ENCODE data around the gene KREMEN1.

The KREMEN1 gene

GRCh38 chr22:29136782-29137700 lies 64.2 kb downstream of the KREMEN1 start:
- H3K4ac ChIP-seq (ENCODE audit: low read depth, low read length) = no peak overlapping the region
- no peak overlapping the region for H3K4me2 ChIP-seq (ENCODE audit: low read length)
- no peaks in the 10 kb centered on the region for H3K4me1 ChIP-seq (ENCODE audit: control insufficient read depth, low read depth, low read length)
- no peaks in the 10 kb centered on the region for H3K27me3 ChIP-seq (ENCODE audit: insufficient read depth, low read length, poor library complexity)
- H4K8ac ChIP-seq (ENCODE audit: low read depth, low read length) = no peak overlapping the region
- no peaks in the 10 kb centered on the region for H3K79me1 ChIP-seq (ENCODE audit: low read length)
- WGBS (ENCODE audit: extremely low coverage, insufficient coverage, low lambda C conversion rate) = no CpG with 5 or more reads among the region's 31 CpGs
- H3K4me3 ChIP-seq (ENCODE audit: low read length) = no peak overlapping the region
- no peak overlapping the region for H3K9ac ChIP-seq (ENCODE audit: low read length)
- DNase-seq = no peak
- H2AK5ac ChIP-seq (ENCODE audit: low read length) = no peak overlapping the region
- no peak overlapping the region for H3K23ac ChIP-seq (ENCODE audit: low read length)
- no peak overlapping the region for H2BK5ac ChIP-seq (ENCODE audit: low read length)
- H2BK120ac ChIP-seq (ENCODE audit: low read depth, low read length) = no peak overlapping the region
- no peak overlapping the region for H4K5ac ChIP-seq (ENCODE audit: low read length)
- no peak overlapping the region for H2BK15ac ChIP-seq (replicated peaks; ENCODE audit: low read depth)
- H3K79me2 ChIP-seq (ENCODE audit: control insufficient read depth, insufficient read depth, low read length) = no peaks in the 10 kb centered on the region
- H3K56ac ChIP-seq (ENCODE audit: low read length) = no peak overlapping the region
- no peak overlapping the region for H3K27ac ChIP-seq (ENCODE audit: low read depth, low read length)
- no peaks in the 10 kb centered on the region for H3K36me3 ChIP-seq (ENCODE audit: control insufficient read depth, insufficient read depth, low read length)
- H3K18ac ChIP-seq (ENCODE audit: low read length) = no peak overlapping the region

GRCh38 chr22:29138556-29139305 lies 65.9 kb downstream of the KREMEN1 start:
- H3K18ac ChIP-seq (ENCODE audit: low read length) = no peak overlapping the region
- H2BK5ac ChIP-seq (ENCODE audit: low read length) = no peak overlapping the region
- no peaks in the 10 kb centered on the region for H3K79me1 ChIP-seq (ENCODE audit: low read length)
- H2BK120ac ChIP-seq (ENCODE audit: low read depth, low read length) = no peak overlapping the region
- H3K56ac ChIP-seq (ENCODE audit: low read length) = no peak overlapping the region
- H3K27ac ChIP-seq (ENCODE audit: low read depth, low read length) = no peak overlapping the region
- no peak overlapping the region for H3K9ac ChIP-seq (ENCODE audit: low read length)
- no peak overlapping the region for H3K4ac ChIP-seq (ENCODE audit: low read depth, low read length)
- H3K4me1 ChIP-seq (ENCODE audit: control insufficient read depth, low read depth, low read length) = no peaks in the 10 kb centered on the region
- no peak overlapping the region for H3K23ac ChIP-seq (ENCODE audit: low read length)
- no peak overlapping the region for H3K4me2 ChIP-seq (ENCODE audit: low read length)
- H3K4me3 ChIP-seq (ENCODE audit: low read length) = no peak overlapping the region
- H2BK15ac ChIP-seq (replicated peaks; ENCODE audit: low read depth) = no peak overlapping the region
- no CpG with 5 or more reads among the region's 13 CpGs for WGBS (ENCODE audit: extremely low coverage, insufficient coverage, low lambda C conversion rate)
- H4K8ac ChIP-seq (ENCODE audit: low read depth, low read length) = no peak overlapping the region
- H3K36me3 ChIP-seq (ENCODE audit: control insufficient read depth, insufficient read depth, low read length) = no peaks in the 10 kb centered on the region
- DNase-seq = no peak
- no peaks in the 10 kb centered on the region for H3K27me3 ChIP-seq (ENCODE audit: insufficient read depth, low read length, poor library complexity)
- H4K5ac ChIP-seq (ENCODE audit: low read length) = no peak overlapping the region
- H2AK5ac ChIP-seq (ENCODE audit: low read length) = no peak overlapping the region
- no peaks in the 10 kb centered on the region for H3K79me2 ChIP-seq (ENCODE audit: control insufficient read depth, insufficient read depth, low read length)

GRCh38 chr22:29139965-29140782 lies 67.3 kb downstream of the KREMEN1 start:
- H3K79me2 ChIP-seq (ENCODE audit: control insufficient read depth, insufficient read depth, low read length) = no peaks in the 10 kb centered on the region
- H3K18ac ChIP-seq (ENCODE audit: low read length) = no peak overlapping the region
- H4K8ac ChIP-seq (ENCODE audit: low read depth, low read length) = no peak overlapping the region
- no peaks in the 10 kb centered on the region for H3K4me1 ChIP-seq (ENCODE audit: control insufficient read depth, low read depth, low read length)
- no peak overlapping the region for H4K5ac ChIP-seq (ENCODE audit: low read length)
- no peak overlapping the region for H3K27ac ChIP-seq (ENCODE audit: low read depth, low read length)
- no peaks in the 10 kb centered on the region for H3K36me3 ChIP-seq (ENCODE audit: control insufficient read depth, insufficient read depth, low read length)
- WGBS (ENCODE audit: extremely low coverage, insufficient coverage, low lambda C conversion rate) = no CpG with 5 or more reads among the region's 8 CpGs
- H2BK120ac ChIP-seq (ENCODE audit: low read depth, low read length) = no peak overlapping the region
- H3K79me1 ChIP-seq (ENCODE audit: low read length) = no peaks in the 10 kb centered on the region
- DNase-seq = no peak
- H2BK15ac ChIP-seq (replicated peaks; ENCODE audit: low read depth) = no peak overlapping the region
- H3K4ac ChIP-seq (ENCODE audit: low read depth, low read length) = no peak overlapping the region
- no peak overlapping the region for H3K9ac ChIP-seq (ENCODE audit: low read length)
- no peak overlapping the region for H2BK5ac ChIP-seq (ENCODE audit: low read length)
- H2AK5ac ChIP-seq (ENCODE audit: low read length) = no peak overlapping the region
- H3K4me2 ChIP-seq (ENCODE audit: low read length) = no peak overlapping the region
- no peak overlapping the region for H3K23ac ChIP-seq (ENCODE audit: low read length)
- H3K4me3 ChIP-seq (ENCODE audit: low read length) = no peak overlapping the region
- no peak overlapping the region for H3K56ac ChIP-seq (ENCODE audit: low read length)
- no peaks in the 10 kb centered on the region for H3K27me3 ChIP-seq (ENCODE audit: insufficient read depth, low read length, poor library complexity)

DNA sequence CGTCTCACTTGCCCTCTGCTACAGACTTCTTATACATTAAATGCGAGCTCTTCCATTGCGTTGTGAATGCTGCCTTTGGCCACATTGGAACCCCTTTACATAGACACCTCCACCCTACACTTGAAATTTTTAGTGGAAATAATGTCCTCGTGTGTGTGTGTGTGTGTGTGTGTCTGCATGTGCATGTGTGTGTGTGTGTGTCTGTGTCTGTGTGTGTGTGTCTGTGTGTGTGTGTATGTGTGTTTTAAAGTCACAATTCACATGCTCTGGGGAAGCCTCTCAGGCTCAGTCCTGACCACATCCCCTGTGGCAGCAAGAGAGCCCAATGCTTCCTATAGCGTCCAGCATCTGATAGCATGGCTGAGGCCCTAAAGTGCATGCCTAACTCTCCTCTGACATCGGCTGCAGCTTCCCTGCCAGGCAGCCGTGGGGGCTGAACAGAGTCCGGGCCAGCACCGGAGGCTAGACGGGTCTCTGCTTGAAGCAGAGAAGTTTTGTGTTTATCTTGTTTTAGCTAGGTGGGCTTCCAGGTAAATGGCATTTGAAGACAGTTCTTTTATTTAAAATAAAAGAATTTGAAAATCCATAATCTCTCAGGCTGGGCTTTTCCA lies 68.3 kb downstream of the KREMEN1 start:
- no peak overlapping the region for H3K4me3 ChIP-seq (ENCODE audit: low read length)
- no CpG with 5 or more reads among the region's 10 CpGs for WGBS (ENCODE audit: extremely low coverage, insufficient coverage, low lambda C conversion rate)
- H3K9ac ChIP-seq (ENCODE audit: low read length) = no peak overlapping the region
- H3K79me2 ChIP-seq (ENCODE audit: control insufficient read depth, insufficient read depth, low read length) = no peaks in the 10 kb centered on the region
- H3K27me3 ChIP-seq (ENCODE audit: insufficient read depth, low read length, poor library complexity) = no peaks in the 10 kb centered on the region
- no peak overlapping the region for H3K56ac ChIP-seq (ENCODE audit: low read length)
- no peaks in the 10 kb centered on the region for H3K79me1 ChIP-seq (ENCODE audit: low read length)
- no peak overlapping the region for H3K23ac ChIP-seq (ENCODE audit: low read length)
- no peaks in the 10 kb centered on the region for H3K36me3 ChIP-seq (ENCODE audit: control insufficient read depth, insufficient read depth, low read length)
- H4K8ac ChIP-seq (ENCODE audit: low read depth, low read length) = no peak overlapping the region
- no peak overlapping the region for H2AK5ac ChIP-seq (ENCODE audit: low read length)
- H4K5ac ChIP-seq (ENCODE audit: low read length) = no peak overlapping the region
- no peaks in the 10 kb centered on the region for H3K4me1 ChIP-seq (ENCODE audit: control insufficient read depth, low read depth, low read length)
- H2BK120ac ChIP-seq (ENCODE audit: low read depth, low read length) = no peak overlapping the region
- no peak overlapping the region for H3K4me2 ChIP-seq (ENCODE audit: low read length)
- no peak for DNase-seq
- H3K27ac ChIP-seq (ENCODE audit: low read depth, low read length) = no peak overlapping the region
- no peak overlapping the region for H3K4ac ChIP-seq (ENCODE audit: low read depth, low read length)
- no peak overlapping the region for H3K18ac ChIP-seq (ENCODE audit: low read length)
- H2BK5ac ChIP-seq (ENCODE audit: low read length) = no peak overlapping the region
- H2BK15ac ChIP-seq (replicated peaks; ENCODE audit: low read depth) = no peak overlapping the region

GRCh38 chr22:29142116-29142515 lies 69.3 kb downstream of the KREMEN1 start:
- DNase-seq = no peak
- H2BK15ac ChIP-seq (replicated peaks; ENCODE audit: low read depth) = no peak overlapping the region
- H4K5ac ChIP-seq (ENCODE audit: low read length) = no peak overlapping the region
- H3K23ac ChIP-seq (ENCODE audit: low read length) = no peak overlapping the region
- no peaks in the 10 kb centered on the region for H3K79me2 ChIP-seq (ENCODE audit: control insufficient read depth, insufficient read depth, low read length)
- H3K36me3 ChIP-seq (ENCODE audit: control insufficient read depth, insufficient read depth, low read length) = no peaks in the 10 kb centered on the region
- H3K9ac ChIP-seq (ENCODE audit: low read length) = no peak overlapping the region
- H2BK5ac ChIP-seq (ENCODE audit: low read length) = no peak overlapping the region
- H3K4me3 ChIP-seq (ENCODE audit: low read length) = no peak overlapping the region
- no peaks in the 10 kb centered on the region for H3K79me1 ChIP-seq (ENCODE audit: low read length)
- no CpG with 5 or more reads among the region's 5 CpGs for WGBS (ENCODE audit: extremely low coverage, insufficient coverage, low lambda C conversion rate)
- no peak overlapping the region for H3K27ac ChIP-seq (ENCODE audit: low read depth, low read length)
- no peak overlapping the region for H3K4me2 ChIP-seq (ENCODE audit: low read length)
- H3K4ac ChIP-seq (ENCODE audit: low read depth, low read length) = no peak overlapping the region
- no peak overlapping the region for H2AK5ac ChIP-seq (ENCODE audit: low read length)
- no peak overlapping the region for H4K8ac ChIP-seq (ENCODE audit: low read depth, low read length)
- H3K4me1 ChIP-seq (ENCODE audit: control insufficient read depth, low read depth, low read length) = no peaks in the 10 kb centered on the region
- H3K56ac ChIP-seq (ENCODE audit: low read length) = no peak overlapping the region
- H3K27me3 ChIP-seq (ENCODE audit: insufficient read depth, low read length, poor library complexity) = no peaks in the 10 kb centered on the region
- no peak overlapping the region for H3K18ac ChIP-seq (ENCODE audit: low read length)
- H2BK120ac ChIP-seq (ENCODE audit: low read depth, low read length) = no peak overlapping the region
